ENCODE measurements around the gene TBC1D5. TPM values are rescaled to one million over a fixed set of nuclear protein-coding genes. Genes with fewer than 3 reads are reported as not detected.
"Not testable (repeated sequence)": the region's sequence is repeated elsewhere in the genome, so short reads cannot be mapped to it uniquely, and the experiment has no call there.

The TBC1D5 gene
- polyA plus RNA-seq, 3 donors, result 8.9 to 25.6 (median 18.1) TPM

DNA sequence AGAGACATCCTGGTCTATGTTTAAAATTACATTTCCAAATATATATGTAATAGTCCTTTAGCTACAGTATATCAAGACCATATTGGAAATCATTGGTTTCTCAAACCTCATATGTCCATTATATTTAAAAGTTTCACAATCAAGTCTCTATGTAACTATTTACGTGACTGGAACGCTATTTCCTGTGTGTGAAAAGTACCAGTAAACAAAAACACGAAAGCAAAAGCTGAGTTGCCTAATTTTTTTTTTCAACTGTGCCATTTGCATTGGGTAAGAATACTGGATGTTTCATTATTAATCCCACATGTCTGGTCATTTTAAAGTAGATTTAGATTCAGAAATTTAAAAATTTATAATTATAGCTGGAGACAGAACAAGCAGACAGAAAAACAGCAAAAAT is 381.4 kb downstream of the TBC1D5 start:
- no peak overlapping the region for H3K27ac ChIP-seq (ENCODE audit: low read depth, low read length)
- 68 to 91% (median 68%) methylated on average over 3 of the region's 3 CpGs for WGBS, 3 donors

- WGBS, 3 donors, result 80 to 97% (median 91%) methylated on average over 1 of the region's 1 CpG
- no peak overlapping the region for H3K27ac ChIP-seq (ENCODE audit: low read depth, low read length)
These were observed 382.5 kb downstream of the TBC1D5 start for GRCh38 chr3:17359911-17360310.

DNA sequence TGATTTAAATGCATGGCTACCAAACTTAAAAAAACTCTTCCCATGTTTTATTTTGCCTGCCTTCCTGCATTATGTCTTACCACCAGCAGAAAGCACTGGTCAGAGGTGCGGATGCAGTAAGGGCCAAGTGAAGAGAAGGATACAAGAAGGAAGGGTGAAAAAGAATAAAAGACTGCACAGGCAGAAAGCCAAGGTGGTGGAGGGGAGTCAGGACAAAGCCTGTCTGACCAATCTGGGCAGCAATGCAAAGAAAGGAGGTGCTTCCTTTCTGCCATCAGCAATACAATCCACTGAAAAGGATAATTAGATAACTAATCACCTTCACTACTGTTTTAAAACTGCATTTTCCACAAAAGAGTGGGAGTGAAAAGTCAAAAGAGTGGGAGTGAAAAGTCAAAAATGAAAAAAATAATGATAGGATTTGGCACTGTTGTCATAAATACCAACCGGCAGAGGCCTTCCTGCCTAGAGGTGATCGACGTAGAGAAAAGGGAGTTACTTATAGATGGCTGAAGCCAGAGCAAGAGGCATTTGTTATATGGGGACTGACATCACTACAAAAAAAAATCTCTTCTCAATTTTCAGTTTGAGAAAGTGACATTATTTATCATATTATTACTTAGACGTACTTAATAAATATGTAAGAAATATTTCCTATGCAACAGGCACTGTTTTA is 385.3 kb downstream of the TBC1D5 start:
- H3K27ac ChIP-seq (ENCODE audit: low read depth, low read length), result no peak overlapping the region
- 84 to 89% (median 87%) methylated on average over 5 of the region's 5 CpGs for WGBS, 3 donors

- H3K27ac ChIP-seq (ENCODE audit: low read depth, low read length), result no peak overlapping the region
These were observed 385.8 kb downstream of the TBC1D5 start for GRCh38 chr3:17356585-17356984.

DNA sequence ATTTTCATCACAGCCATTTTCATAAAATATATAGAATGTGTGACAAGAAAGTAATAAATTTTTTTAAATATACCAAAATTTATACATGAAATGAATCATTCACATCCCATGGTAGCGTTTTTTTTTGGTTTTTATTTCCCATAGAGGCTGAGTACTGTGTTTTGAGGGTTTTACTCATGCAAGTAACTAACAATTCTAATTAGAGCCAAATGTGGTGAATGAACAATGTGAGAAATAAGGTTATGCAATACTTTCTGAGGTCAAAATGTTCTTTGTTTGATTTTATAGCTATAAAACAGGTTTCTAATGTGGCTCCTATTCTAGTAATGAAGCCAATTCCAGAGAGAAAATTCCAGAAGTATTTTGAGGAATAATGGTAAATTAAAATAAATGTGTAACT is 386.8 kb downstream of the TBC1D5 start:
- 81 to 93% (median 87%) methylated on average over 1 of the region's 1 CpG for WGBS, 3 donors

DNA sequence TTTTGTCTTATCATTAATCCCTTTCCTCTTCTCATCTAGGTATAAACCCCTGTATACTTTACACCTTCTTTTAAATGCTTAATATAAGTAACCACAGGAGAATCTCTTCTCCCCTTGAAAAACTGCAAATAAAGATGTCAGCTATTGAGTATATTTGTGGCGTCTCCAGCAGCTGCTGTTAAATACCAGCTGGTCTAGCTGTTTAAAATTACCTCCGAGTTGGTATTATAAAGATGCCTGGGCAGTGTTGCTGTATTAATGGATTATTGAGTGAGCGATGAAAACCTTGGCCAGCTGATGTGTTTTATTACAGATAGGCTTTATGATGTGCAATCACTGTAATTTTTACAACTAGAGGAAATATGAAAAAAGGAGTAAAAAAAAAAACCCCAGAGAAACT is 388.1 kb downstream of the TBC1D5 start:
- WGBS, 3 donors, result 84 to 95% (median 92%) methylated on average over 3 of the region's 3 CpGs
- no peak overlapping the region for H3K27ac ChIP-seq (ENCODE audit: low read depth, low read length)

More for the DNA sequence above, 386.8 kb downstream of the TBC1D5 start:
- H3K27ac ChIP-seq (ENCODE audit: low read depth, low read length), result no peak overlapping the region

- H3K27ac ChIP-seq (ENCODE audit: low read depth, low read length), result no peak overlapping the region
- WGBS, 3 donors, result 71 to 98% (median 93%) methylated on average over 3 of the region's 3 CpGs
These were observed 389.8 kb downstream of the TBC1D5 start for GRCh38 chr3:17352620-17353019.

GRCh38 chr3:17351193-17351592 is 391.2 kb downstream of the TBC1D5 start:
- WGBS, 3 donors, result 95 to 96% (median 95%) methylated on average over 4 of the region's 4 CpGs

DNA sequence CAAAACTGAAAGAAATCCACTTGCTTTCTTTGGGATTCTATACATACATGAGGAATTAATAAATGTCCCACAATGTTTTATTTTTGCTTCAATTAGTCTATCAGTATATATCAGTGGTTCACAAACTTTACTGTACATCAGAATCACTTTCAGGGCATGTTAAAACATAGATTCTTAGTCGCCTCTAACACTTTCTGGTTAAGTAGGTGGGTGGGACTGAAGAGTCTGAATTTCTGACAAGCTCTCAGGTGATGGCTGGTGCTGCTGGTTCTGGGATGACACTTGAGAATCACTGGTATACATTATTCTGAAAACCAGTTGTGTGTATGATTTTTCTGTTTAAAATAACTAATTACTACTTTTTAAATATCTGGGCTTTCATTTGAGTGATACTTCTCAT is 393.3 kb downstream of the TBC1D5 start:
- 95 to 100% (median 97%) methylated on average over 1 of the region's 1 CpG for WGBS, 3 donors
- H3K27ac ChIP-seq (ENCODE audit: low read depth, low read length), result no peak overlapping the region

More at GRCh38 chr3:17351193-17351592, 391.2 kb downstream of the TBC1D5 start:
- H3K27ac ChIP-seq (ENCODE audit: low read depth, low read length), result not testable (repeated sequence)

GRCh38 chr3:17342119-17342518 is 400.3 kb downstream of the TBC1D5 start:
- no peak overlapping the region for H3K27ac ChIP-seq (ENCODE audit: low read depth, low read length)

DNA sequence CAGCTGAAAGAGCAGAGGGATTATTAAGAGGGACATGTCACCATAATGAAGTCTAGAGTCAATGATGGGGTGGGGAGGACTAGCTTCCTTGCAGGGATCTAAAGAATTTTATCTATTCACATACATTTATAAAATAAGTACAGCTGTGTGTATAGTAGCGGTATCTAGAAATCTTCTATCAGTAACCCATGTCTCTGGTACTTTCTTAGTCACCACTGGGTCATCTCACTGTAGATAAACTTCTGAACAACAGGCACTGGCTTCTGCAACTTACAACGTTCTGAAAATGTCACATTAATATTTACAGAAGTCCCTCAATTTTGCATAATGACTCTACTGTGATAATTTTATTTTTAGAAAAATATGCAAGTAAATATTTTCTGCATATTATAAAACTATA is 401.7 kb downstream of the TBC1D5 start:
- H3K27ac ChIP-seq (ENCODE audit: low read depth, low read length), result no peak overlapping the region
- 81 to 91% (median 89%) methylated on average over 2 of the region's 2 CpGs for WGBS, 3 donors

GRCh38 chr3:17340261-17340660 is 402.2 kb downstream of the TBC1D5 start:
- 86 to 100% (median 95%) methylated on average over 1 of the region's 1 CpG for WGBS, 3 donors
- no peak overlapping the region for H3K27ac ChIP-seq (ENCODE audit: low read depth, low read length)

DNA sequence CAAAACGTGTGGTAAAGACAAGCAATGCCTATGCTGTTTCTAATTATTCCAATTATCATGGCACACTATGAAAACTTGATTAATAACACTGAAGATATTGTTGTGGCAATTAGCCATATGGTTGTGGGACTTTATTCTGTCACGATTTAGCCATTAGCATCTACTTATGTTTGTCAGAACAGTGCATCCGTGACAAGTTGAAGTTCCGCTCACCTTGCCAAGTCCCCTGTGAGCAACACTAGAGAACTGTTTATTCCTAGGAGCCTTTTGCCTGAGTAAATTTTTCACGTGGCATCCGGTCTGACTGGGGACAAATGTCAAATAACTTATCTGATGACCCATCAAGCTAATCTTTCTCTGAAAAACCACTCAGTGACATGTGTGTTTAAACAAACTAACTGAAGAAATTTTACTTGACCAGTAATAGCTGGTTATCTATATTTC is 403.3 kb downstream of the TBC1D5 start:
- no peak overlapping the region for H3K27ac ChIP-seq (ENCODE audit: low read depth, low read length)
- 65 to 75% (median 72%) methylated on average over 6 of the region's 6 CpGs for WGBS, 3 donors

DNA sequence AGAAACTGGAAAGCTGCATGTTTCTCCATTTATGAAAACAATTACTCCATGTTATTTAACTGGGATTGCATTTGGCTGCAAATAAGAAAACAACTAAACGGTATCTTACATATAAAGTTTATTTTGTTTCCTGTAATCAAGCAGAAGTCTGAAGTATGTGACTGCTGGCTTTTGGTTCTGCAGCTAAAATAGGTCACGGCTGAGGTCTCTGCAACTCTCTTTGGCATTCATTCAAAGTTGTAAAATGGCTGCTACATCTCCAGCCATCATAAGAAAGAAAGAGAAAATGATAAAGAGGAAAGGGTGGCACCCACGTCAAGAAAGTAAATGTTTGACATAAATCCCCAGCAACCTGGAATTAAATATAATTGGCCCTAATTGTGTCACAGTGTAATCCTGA is 406.1 kb downstream of the TBC1D5 start:
- no peak overlapping the region for H3K27ac ChIP-seq (ENCODE audit: low read depth, low read length)
- WGBS, 3 donors, result 34 to 55% (median 45%) methylated on average over 3 of the region's 3 CpGs

DNA sequence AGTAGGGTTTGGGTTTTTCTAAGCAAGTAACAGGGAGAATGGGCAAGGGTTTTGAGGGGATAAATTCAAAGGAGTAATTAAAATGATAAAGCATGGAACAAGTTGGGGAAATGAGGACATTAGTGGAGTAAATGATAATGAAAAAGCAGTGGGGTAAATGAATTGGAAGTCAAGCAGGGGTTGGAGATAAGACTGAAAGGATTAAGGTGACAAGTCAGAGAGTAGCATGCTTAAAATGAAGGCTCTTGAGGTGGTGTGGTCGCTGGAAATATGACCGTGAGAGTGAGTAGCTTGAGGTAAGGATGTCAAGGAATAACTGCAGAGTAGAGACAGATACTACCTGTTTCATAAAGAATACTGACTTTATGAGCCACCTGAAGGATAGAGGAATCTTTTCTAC is 408.5 kb downstream of the TBC1D5 start:
- no peak overlapping the region for H3K27ac ChIP-seq (ENCODE audit: low read depth, low read length)
- 82 to 91% (median 90%) methylated on average over 2 of the region's 2 CpGs for WGBS, 3 donors

GRCh38 chr3:17333446-17333845 is 409.0 kb downstream of the TBC1D5 start:
- WGBS, 3 donors, result 56 to 76% (median 72%) methylated on average over 1 of the region's 1 CpG
- H3K27ac ChIP-seq (ENCODE audit: low read depth, low read length), result no peak overlapping the region

GRCh38 chr3:17330660-17331059 is 411.8 kb downstream of the TBC1D5 start:
- H3K27ac ChIP-seq (ENCODE audit: low read depth, low read length), result no peak overlapping the region

GRCh38 chr3:17329927-17330326 is 412.5 kb downstream of the TBC1D5 start:
- WGBS, 3 donors, result 98 to 100% (median 98%) methylated on average over 1 of the region's 1 CpG
- H3K27ac ChIP-seq (ENCODE audit: low read depth, low read length), result no peak overlapping the region

- 52 to 80% (median 64%) methylated on average over 5 of the region's 5 CpGs for WGBS, 3 donors
These were observed 420.2 kb downstream of the TBC1D5 start for GRCh38 chr3:17322106-17322793.

GRCh38 chr3:17320266-17320665 is 422.2 kb downstream of the TBC1D5 start:
- no peak overlapping the region for H3K27ac ChIP-seq (ENCODE audit: low read depth, low read length)

More at GRCh38 chr3:17322106-17322793, 420.2 kb downstream of the TBC1D5 start:
- H3K27ac ChIP-seq (ENCODE audit: low read depth, low read length), result no peak overlapping the region

All from adipose tissue (tissue), 3 donors.